Activated CD4-positive, alpha-beta T cell treated with anti-CD3 and anti-CD28 coated beads, Interleukin-2, amount 10 ng/mL, durations not matched to agents 7 days and 5 days (primary cell): Measurements from ENCODE around the gene HOXA9. TPM values are rescaled to one million over a fixed set of nuclear protein-coding genes. Genes with fewer than 3 reads are reported as not detected.
A peak's percentile ranks its signal among the peaks of the same experiment; 100 is the strongest.

Experiments
- CTCF ChIA-PET: fragments of 350-600 bp; sonication (Branson Sonifier 250); formaldehyde crosslinking; loops from one replicate; lab custom pipeline; 2021; ENCODE audit warnings: antibody characterized with exemption; lab: Charles Lee
- POLR2A ChIA-PET: fragments of 350-600 bp; sonication (Branson Sonifier 250); formaldehyde crosslinking; loops from one replicate; lab custom pipeline; 2021; ENCODE audit warnings: antibody characterized with exemption; lab: Charles Lee
- DNase-seq: peaks from one replicate; pipeline ENCODE4 v3.0.0-alpha.2; 2020
- H3K27ac Mint-ChIP-seq: one replicate; pipeline ENCODE4 v1.8.0; 2021; ENCODE audit warnings: mild to moderate bottlenecking, moderate library complexity, mixed read lengths
- H3K27me3 Mint-ChIP-seq: one replicate; pipeline ENCODE4 v1.8.0; 2021; ENCODE audit warnings: mixed read lengths
- H3K36me3 Mint-ChIP-seq: one replicate; pipeline ENCODE4 v1.8.0; 2021; ENCODE audit warnings: low read depth, mixed read lengths
- H3K4me1 Mint-ChIP-seq: one replicate; pipeline ENCODE4 v1.8.0; 2021; ENCODE audit warnings: mixed read lengths
- H3K4me3 Mint-ChIP-seq: one replicate; pipeline ENCODE4 v1.8.0; 2021; ENCODE audit warnings: mild to moderate bottlenecking, moderate library complexity, mixed read lengths
- H3K9me3 Mint-ChIP-seq: one replicate; pipeline ENCODE4 v1.8.0; 2021; ENCODE audit warnings: mixed read lengths
- total RNA-seq, 2 experiments: library from RNA; stranded (reverse); gene quantifications; one replicate each; pipeline ENCODE4 v1.2.3, GENCODE V29; 2021

The HOXA9 gene
- not detected for total RNA-seq

GRCh38 chr7:27165089-27165995 lies at the start of gene HOXA9:
HOXA9 (minus strand) TSS chr7:27165537; CDS start chr7:27165457, 80 bp downstream.
- Mint-ChIP-seq H3K27ac (peak within 1 kb of the TSS; percentile 86), H3K4me1 (peaks cover 11% of the 10 kb centered on the region), H3K36me3 (peaks cover 4% of the 10 kb centered on the region), H3K9me3 (no peaks in the 10 kb centered on the region), H3K4me3 (peak within 1 kb of the TSS; percentile 27), H3K27me3 (peaks cover 76% of the 10 kb centered on the region)
- DNase-seq: no peak
- ChIA-PET CTCF (interaction anchor here (1.0 to 1.9 kb wide), 4 partner anchors 13 to 77 kb away, joined by 3 to 6 read pairs (median 4); partner anchors contain the start of gene EVX1), POLR2A (no interaction called here)

GRCh38 chr7:27214239-27214950 lies 49.1 kb upstream of the HOXA9 start:
- Mint-ChIP-seq H3K9me3 (no peaks in the 10 kb centered on the region), H3K4me1 (peaks cover 6% of the 10 kb centered on the region), H3K4me3 (no peak overlapping the region), H3K27ac (no peak overlapping the region), H3K36me3 (no peaks in the 10 kb centered on the region), H3K27me3 (peaks cover 82% of the 10 kb centered on the region)
- DNase-seq: no peak
- CTCF ChIA-PET: no interaction called here
- POLR2A ChIA-PET: no interaction called here

- no peaks in the 10 kb centered on the region for H3K9me3 Mint-ChIP-seq
- POLR2A ChIA-PET: no interaction called here
- CTCF ChIA-PET: no interaction called here
- peaks cover 84% of the 10 kb centered on the region for H3K27me3 Mint-ChIP-seq
- H3K27ac Mint-ChIP-seq: no peak overlapping the region
- no peaks in the 10 kb centered on the region for H3K36me3 Mint-ChIP-seq
- no peak for DNase-seq
- peaks cover 6% of the 10 kb centered on the region for H3K4me1 Mint-ChIP-seq
- H3K4me3 Mint-ChIP-seq: no peak overlapping the region
Observed at GRCh38 chr7:27213433-27214238, 48.3 kb upstream of the HOXA9 start.

DNA sequence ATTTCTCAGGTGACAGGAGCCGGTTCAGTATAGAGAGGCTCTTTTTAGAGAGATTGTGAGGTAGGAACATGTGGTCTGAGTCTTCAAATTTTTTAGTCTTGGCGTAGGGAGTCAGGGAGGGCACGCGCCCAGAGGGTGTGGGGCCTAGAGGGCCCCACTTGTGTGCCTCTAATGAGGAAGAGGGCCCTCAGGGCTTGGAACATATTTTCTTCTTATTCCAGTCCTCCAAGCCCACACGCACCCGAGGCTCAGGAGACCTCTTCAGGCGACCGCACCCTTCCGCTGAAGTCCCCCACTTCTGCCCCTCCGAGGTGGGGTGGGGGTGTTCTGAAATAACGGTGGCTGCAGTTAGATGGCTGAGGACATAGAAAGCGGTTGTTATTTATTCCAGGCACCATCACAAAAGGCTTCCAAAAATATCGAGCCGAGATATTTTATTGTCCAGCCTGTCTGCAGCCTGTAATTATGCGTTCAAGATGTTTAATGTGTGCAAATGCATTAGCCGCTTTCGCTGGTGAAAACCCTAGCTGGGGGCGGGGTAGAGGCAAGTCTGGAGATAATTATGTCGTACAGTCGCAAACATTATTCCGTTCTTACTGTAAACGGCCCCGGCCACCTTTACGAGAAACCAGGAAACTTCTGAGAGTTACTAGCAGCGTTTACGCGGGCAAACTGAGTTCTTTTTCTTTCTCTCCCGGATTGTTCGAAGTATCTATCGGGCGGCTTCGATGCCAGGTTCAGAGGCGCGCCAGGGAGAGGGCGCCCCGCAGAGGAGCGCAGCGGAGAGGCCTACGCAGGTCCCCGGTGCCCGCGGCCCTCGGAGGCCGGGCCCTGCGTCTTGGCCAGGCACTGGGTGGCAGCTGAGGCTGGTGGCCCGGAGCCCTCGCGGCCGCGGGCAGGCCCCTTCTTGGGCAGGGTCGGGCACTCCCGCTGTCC lies 47.4 kb upstream of the HOXA9 start:
- Mint-ChIP-seq H3K9me3 (no peaks in the 10 kb centered on the region), H3K27ac (no peak overlapping the region)
- POLR2A ChIA-PET: interaction anchor here (0.6 kb wide), 1 partner anchor 40 kb away, joined by 3 read pairs; no protein-coding TSS in a partner anchor

DNA sequence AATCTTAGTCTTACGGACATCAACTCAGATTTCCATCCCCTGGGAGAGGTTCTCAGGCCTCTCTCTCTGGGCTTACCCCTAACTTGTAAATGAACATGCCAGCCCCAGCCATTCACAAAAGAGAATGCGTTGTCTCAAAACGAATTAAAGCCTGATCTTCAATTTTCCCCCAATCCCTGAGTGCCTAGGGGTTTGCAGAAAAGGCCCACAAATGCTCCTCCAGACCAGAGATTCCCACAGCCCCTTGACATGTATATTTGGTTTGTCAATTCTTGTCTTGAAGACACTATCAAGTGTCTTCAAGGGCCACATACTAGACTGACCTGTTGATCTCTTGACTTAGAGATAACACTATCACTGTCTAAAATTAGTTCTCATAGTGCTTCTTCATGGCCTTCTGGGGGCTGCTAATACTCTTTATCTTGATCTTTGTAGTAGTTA lies 46.4 kb upstream of the HOXA9 start:
- CTCF ChIA-PET: interaction anchor here (0.5 kb wide), 1 partner anchor 365 kb away, joined by 4 read pairs; no protein-coding TSS in a partner anchor
- H3K4me1 Mint-ChIP-seq: peaks cover 6% of the 10 kb centered on the region

More for the DNA sequence above, 47.4 kb upstream of the HOXA9 start:
- no peak overlapping the region for H3K4me3 Mint-ChIP-seq
- CTCF ChIA-PET: no interaction called here
- H3K36me3 Mint-ChIP-seq: no peaks in the 10 kb centered on the region
- H3K27me3 Mint-ChIP-seq: peaks cover 87% of the 10 kb centered on the region
- DNase-seq: no peak
- H3K4me1 Mint-ChIP-seq: peaks cover 6% of the 10 kb centered on the region

DNA sequence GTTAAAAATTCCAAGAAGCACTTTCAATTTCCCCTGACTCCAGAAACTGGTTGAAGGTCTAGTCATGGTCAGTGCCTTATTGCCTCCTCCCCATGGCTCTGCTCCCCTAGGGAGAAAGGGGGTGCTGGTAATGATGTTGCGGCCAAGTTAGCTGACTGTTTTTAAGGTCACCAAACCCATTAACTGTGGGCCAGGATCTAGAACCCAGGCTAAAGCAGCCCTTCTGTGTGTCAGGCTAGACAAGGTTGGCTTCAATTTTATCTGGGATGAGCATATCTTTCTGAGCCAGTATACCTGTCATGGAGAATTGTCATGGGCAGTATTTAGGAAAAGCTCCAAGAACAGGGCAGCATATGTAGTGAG lies 45.7 kb upstream of the HOXA9 start:
- Mint-ChIP-seq H3K36me3 (no peaks in the 10 kb centered on the region), H3K27ac (no peak overlapping the region), H3K4me3 (no peak overlapping the region), H3K27me3 (peaks cover 91% of the 10 kb centered on the region), H3K9me3 (no peaks in the 10 kb centered on the region), H3K4me1 (peaks cover 6% of the 10 kb centered on the region)
- CTCF ChIA-PET: interaction anchor here (1.0 to 1.7 kb wide), 6 partner anchors 13 to 52 kb away, joined by 3 to 5 read pairs (median 3); partner anchors contain the start of gene HOXA10
- DNase-seq: no peak
- POLR2A ChIA-PET: no interaction called here

More for the DNA sequence above, 46.4 kb upstream of the HOXA9 start:
- Mint-ChIP-seq H3K9me3 (no peaks in the 10 kb centered on the region), H3K27me3 (peaks cover 90% of the 10 kb centered on the region), H3K4me3 (no peak overlapping the region), H3K36me3 (no peaks in the 10 kb centered on the region), H3K27ac (no peak overlapping the region)
- POLR2A ChIA-PET: interaction anchor here (0.6 kb wide), 1 partner anchor 41 kb away, joined by 3 read pairs; no protein-coding TSS in a partner anchor
- no peak for DNase-seq

DNA sequence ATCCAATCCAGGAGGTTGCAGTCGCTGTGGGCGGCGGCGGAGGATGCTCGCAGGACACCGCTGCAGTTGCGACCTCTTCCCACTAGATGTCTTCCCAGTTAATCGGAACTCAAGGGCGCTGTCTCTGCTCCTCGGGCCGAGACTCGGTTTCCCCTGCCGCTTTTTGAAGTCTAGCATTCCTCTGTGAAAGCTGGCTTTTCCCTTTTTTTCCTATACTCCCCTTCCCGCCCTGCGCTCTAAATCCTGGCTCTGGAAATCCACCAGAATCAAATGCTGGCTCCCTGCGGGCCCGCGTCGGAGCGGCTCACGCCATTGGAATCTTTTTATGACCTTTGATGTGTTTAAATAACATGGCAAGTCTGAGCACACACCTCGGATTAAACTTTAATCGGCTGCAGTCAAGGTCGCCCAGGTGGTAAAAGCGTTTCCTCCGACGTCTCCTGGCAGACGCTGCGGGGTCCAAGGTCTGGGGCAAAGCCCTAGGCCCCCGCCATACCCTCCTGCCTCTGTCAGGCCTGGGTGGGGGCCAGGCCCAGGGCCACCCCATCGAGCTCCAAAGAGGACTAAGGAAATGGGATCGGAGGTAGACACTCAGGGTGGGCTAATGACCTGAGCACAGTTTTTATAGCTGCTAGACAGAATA lies 45.2 kb upstream of the HOXA9 start:
- ChIA-PET POLR2A (no interaction called here), CTCF (interaction anchor here (0.9 to 1.7 kb wide), 8 partner anchors 12 to 52 kb away, joined by 3 to 5 read pairs (median 3); partner anchors contain the start of gene HOXA10)
- H3K4me1 Mint-ChIP-seq: peaks cover 6% of the 10 kb centered on the region
- no peak overlapping the region for H3K27ac Mint-ChIP-seq
- H3K27me3 Mint-ChIP-seq: peaks cover 92% of the 10 kb centered on the region
- H3K36me3 Mint-ChIP-seq: no peaks in the 10 kb centered on the region
- no peak overlapping the region for H3K4me3 Mint-ChIP-seq
- peak; percentile 40 for DNase-seq
- H3K9me3 Mint-ChIP-seq: no peaks in the 10 kb centered on the region

DNA sequence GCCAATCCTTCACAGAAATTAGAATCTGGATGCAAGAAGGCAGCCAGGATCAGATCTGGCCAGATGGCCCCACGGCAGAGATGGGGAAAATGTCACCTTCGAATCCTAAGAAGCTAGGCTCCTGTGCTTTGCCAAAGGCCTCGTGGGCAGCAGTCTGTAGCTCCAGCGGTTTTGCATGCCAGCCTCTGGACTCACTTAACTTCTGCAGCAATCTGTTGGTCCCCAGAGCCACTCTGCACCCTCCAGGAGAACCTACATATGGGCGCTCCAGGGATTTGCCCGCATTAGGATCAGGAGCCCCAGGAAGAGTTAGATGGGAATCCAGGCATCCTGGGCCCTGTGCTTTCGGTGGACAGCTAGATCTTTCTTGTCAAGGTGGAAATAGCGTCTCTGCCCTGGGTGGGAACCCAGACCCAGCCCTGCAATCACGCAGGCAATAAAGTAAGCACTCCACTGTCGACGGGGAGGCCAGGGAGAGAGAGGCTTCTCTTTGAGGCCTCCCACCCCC lies 44.6 kb upstream of the HOXA9 start:
- H3K36me3 Mint-ChIP-seq: no peaks in the 10 kb centered on the region
- peaks cover 8% of the 10 kb centered on the region for H3K4me1 Mint-ChIP-seq
- H3K27ac Mint-ChIP-seq: no peak overlapping the region
- H3K4me3 Mint-ChIP-seq: no peak overlapping the region
- DNase-seq: no peak
- H3K9me3 Mint-ChIP-seq: no peaks in the 10 kb centered on the region
- CTCF ChIA-PET: interaction anchor here (0.7 to 1.7 kb wide), 11 partner anchors 12 to 709 kb away, joined by 3 to 5 read pairs (median 3); partner anchors contain the start of gene HOXA10
- POLR2A ChIA-PET: interaction anchor here (0.6 kb wide), 1 partner anchor 9 kb away, joined by 3 read pairs; no protein-coding TSS in a partner anchor
- peaks cover 93% of the 10 kb centered on the region for H3K27me3 Mint-ChIP-seq

- Mint-ChIP-seq H3K36me3 (peaks cover under 1% of the 10 kb centered on the region), H3K4me1 (peaks cover 9% of the 10 kb centered on the region), H3K9me3 (no peaks in the 10 kb centered on the region), H3K4me3 (no peak overlapping the region), H3K27ac (no peak overlapping the region), H3K27me3 (peaks cover 93% of the 10 kb centered on the region)
- ChIA-PET CTCF (interaction anchor here (0.8 to 1.0 kb wide), 3 partner anchors 8 to 710 kb away, joined by 3 read pairs; no protein-coding TSS in a partner anchor), POLR2A (no interaction called here)
- no peak for DNase-seq
Observed at GRCh38 chr7:27208998-27209397, 43.7 kb upstream of the HOXA9 start.

DNA sequence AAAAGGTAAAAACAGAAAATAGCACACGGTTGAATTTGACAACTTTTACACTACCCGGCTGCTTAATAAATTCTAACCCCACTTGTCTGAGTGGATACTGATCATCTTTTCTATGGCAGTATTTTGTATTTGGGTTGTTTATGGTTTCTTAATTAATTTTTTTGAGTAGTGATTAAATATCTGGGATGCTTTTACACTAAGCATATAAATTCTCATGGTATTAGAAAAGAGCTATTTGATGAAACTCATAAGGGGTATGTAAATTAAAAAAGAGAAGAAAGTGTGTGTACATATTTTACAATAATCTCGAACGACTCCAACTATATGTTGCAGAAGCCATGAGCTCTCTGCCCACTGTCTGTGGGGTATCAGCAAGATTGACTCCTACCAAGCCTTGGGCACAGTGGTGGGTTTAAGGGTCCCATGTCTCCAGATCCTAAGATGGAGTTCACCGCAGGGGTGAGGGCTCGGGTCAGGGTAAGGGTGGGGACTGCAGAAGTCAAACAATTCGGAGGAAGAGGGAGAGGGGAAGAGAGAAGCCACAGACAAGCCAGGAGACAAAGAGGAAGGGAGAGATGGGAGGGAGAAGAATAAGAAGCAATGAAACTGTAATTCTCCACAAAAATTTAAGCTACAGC lies 42.1 kb upstream of the HOXA9 start:
- Mint-ChIP-seq H3K9me3 (no peaks in the 10 kb centered on the region), H3K27ac (no peak overlapping the region), H3K27me3 (peaks cover 96% of the 10 kb centered on the region), H3K4me1 (peaks cover 12% of the 10 kb centered on the region), H3K36me3 (peaks cover 2% of the 10 kb centered on the region), H3K4me3 (no peak overlapping the region)
- POLR2A ChIA-PET: no interaction called here
- no peak for DNase-seq
- CTCF ChIA-PET: interaction anchor here (0.9 kb wide), 1 partner anchor 57 kb away, joined by 3 read pairs; no protein-coding TSS in a partner anchor
